HS-27A (cell line): ENCODE data around the gene LOC101059915.

ENCODE experiments used
- DNase-seq: peaks from one replicate; pipeline ENCODE4 v3.0.0-alpha.2; 2012; ENCODE audit warnings: low read depth, missing footprints

Gene LOC101059915

DNA sequence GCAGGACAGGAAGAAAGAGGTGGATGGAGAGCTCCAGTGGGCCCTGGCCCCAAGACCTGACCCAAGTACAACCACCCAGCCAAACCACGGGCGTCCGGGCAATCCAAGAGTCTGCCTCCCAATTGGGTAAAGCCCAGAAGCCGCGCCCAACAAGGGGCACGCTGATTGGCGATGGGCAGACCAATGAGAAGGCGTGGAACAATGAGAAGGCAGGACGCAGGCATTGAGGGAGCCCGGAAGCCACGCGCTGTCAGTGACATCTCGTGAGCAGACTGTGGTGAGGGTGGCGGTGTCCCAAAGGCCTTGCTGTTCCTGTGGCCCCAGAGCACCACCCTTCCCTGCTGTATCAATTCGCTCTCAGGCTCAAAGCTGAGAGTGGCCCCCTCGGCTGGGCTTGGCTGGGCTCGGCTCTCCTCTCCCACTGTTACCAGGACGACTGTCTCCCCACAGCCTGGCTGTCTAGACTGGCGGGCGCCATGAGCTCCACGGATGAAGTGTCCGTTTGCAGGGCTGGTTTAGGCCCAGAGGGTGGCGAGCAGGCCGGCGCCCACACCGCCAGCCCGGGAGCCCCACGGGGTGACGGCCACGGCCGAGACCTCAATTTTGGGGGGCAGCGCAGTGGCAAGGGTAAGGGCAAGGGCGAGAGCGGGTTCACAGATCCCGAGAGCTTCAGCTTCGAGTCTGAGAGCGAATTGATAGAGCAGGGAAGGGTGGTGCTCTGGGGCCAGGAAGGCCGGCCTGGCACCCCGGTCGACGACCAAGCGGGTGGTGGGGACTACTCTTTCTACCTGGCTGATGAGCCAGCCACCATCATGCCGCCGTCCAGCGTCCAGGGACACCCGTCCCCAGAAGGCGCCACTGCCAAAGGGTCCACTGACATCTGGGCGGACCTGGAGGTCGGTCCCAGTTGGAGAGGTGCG, at the start of gene LOC101059915:
Gene LOC101059915, plus strand, starts transcription at position 219 of the 920 bp plus-strand sequence.
- DNase-seq = no peak

DNA sequence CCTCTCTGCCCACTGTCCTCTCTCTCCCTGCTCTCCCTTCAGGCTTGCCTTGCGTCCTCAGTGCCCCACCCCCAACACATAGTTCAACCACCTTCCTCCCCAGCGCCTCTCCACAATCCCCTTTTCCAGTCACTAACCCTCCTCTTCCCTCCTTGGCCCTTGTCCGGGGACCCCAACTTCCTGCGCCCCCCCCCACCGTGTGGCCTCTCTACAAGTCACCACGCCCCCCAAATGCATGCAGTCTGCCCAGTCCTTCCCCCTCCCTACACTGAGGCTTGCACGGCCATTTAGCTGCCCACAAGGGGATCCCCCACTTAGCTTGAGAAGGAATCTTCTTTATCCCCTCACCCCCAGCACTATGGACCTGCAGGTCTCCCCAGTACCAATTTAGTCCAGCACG, 49.6 kb upstream of the LOC101059915 start:
- DNase-seq = no peak

DNA sequence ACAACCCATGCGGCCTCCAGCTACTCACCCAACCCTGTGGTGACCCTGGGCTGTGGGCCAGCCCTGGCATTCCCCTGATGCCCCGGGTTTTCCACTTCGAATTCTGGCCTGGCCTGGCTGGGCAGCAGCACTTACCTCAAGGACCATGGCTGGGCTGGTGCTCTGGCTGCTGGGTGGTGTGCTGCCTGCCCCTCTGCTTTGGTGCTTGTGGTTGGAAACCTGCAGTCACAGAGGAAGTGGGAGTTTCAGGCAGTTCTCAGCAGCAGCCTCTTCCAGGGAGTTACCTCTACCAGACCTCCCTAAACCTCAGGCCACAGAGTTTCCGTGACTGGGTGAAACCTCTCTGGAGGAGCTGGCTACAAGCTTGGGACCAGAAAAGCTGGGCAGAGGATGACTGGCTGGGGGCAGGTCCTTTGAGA, 49.0 kb upstream of the LOC101059915 start, which contains the start of gene CXCR3:
Gene CXCR3, minus strand, starts transcription at position 209 of the 419 bp plus-strand sequence. Its CDS starts 62 bp downstream, at position 147.
- no peak for DNase-seq

DNA sequence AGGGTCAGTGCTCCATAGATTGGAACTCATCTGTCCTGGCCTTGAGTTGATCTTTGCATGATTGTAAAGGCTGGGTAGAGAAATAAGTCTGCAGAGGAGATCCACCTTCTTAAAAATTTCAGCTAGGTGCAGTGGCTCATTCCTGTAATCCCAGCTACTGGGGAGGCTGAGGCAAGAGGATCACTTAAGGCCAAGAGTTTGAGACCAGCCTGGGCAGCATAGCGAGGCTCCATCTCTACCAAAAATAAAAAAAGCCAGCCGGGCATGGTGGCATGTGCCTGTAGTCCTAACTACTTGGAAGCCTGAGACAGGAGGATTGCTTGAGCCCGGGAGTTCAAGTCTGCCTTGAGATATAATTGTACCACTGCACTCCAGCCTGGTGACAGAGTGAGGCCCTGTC, 48.6 kb upstream of the LOC101059915 start:
- DNase-seq = no peak

DNA sequence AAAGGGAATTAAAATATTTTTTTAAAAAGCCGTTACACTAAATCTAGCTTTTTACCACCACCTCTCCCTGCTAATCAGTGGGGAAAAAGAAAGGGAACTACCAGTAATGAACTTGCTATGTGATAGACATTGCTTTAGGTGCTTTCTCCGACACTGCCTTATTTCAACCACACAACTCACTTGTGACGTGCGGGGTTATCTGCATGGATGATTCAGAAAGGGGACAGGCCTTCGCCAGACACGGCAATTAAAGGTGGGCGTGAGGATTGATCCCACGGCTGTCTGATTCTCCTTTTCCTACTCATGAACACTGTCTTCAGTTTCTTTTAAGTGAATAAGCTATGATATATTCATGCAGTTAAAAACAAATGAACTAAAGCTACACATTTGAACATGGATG, 48.2 kb upstream of the LOC101059915 start:
- DNase-seq = no peak

DNA sequence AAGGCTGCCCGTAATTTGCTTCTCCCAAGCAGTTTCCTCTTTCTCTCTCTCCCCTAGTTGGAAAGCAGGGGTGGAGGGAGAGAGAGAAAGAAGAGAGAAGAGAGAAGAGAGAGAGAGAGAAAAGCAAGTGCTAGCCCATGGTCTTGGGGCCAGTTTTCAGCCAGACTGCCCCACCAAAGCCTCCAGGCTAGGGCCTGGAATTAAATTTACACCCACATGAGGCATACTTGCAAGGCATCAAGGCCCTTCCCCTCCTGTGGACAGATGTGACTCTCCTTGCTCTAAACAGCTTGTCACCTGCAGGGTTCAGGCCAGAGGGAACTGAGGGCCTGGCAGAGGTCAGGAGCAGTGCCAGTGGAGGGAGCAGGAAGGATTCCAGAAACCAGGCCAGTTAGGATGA, 47.4 kb upstream of the LOC101059915 start:
- DNase-seq = no peak

DNA sequence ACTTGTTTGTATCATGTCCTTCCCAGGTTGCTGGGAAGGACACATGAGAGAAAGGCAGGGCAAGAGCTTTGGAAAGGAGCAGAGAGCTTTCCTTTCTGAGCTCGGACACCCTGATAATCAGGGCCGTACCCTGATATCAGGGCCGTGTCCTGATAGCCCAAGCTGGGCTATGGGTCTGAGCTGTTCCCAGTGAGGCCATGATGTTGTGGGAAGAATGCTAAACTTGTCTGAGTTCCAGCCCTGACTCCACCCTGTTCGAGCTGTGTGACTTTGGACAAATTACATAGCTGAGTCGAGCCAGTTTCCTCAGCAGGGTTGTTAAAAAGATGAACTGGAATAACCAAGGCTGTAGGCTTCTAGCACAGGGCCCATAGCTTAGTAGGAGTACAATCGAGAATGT, 45.7 kb upstream of the LOC101059915 start:
- DNase-seq = no peak

DNA sequence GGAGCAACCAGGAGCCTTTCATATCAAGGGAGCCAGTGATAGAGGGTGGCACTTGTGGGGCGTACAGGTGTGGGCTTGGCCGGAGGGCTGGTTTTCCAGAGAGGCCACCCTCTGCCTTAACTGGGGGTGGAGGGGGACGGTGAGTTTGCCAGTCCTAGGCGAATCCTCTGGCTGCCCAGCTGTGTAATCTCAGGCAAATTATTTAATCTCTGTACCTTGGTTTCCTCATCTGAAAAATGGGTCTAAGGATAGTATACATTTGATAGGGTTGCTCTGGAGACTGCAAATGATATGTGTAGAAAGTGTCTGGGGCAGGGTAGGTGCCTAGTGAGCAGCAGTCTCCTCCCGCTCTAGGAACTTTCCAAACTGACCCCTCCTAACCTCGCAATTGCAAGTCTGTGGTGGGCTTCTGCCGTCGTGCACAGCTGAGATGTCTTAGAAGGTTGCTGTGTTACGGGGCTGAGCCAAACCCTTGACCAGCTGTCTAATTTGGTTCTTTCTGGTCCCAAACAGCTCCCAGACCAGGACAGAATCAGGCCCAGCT, 45.2 kb upstream of the LOC101059915 start:
- no peak for DNase-seq

DNA sequence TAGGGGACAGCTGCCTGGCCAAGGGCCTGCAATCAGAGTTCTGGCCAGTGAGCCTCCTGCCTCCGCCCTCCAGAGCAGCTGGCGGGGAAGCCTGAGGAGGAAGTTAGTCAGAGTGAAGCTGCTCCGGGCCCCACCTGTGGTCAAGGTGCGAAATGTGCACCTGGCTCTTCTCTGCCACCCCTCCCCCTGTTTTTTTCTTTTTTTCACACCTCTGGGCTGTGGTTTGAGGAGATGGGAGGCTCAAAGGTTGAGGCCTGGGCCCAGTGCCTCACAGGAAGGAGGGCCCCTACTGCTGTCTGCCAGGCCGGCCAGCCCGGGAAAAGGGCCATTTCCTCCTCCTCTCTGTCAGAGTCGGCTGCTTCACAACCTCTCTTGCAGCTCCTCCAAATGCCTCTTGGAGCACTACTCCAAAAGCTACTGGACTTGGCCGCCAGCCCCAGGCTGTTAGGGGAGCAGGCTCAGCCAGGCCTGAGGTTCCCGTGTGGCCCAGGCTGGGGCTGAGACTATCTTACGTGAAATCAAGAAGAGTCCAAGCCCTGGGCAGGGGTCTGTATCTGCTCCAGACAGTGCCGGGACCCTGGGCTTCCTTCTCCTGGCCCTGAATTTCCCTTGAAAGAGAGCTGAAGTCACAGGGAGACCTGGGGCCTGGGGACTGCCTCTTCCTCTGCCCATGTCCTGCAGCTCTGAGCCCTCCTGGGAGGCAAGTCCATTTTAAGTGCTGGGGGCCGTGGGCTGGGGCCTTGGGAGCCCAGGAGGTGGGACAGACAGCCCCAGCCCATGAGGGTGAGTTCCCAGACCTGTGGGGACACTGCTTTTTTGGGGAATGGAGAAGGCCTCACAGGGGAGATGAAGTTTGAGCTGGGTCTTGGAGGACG, 44.5 kb upstream of the LOC101059915 start:
- no peak for DNase-seq

DNA sequence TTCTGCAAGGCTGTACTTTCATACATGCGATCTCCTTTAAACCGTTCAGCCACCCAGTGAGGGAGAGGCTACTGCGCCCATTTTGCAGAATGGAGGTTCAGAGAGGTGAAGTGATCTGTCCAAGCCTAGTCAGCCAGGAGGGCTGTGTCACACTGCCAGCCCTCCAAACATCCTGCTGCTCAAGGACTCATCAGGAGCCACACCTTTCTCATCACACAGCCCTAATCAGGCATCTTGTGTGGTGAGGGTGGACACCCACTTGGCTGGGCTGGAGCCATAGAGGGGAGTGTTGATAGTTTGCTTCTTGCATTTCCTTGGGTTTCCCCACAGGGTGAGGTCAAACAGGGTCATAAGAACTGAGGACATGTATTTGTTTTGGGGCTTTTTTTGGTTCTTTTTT, 43.6 kb upstream of the LOC101059915 start:
- no peak for DNase-seq

DNA sequence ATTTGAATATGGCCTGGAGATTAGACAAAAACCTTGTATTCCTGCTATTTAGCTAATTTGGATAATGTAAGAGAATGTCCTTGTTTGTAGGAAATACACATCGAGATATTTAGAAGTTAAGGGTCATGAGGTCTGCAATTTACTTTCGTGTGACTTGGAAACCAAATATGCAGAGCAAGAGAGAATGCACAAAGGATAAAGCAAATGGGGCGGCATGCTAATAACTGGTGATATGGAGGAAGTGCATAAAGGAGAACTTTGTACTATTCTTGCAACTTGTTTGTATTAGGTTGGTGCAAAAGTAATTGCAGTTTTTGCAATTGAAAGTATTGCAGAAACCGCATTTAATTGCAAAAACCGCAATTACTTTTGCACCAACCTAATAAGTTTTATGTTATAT, 41.9 kb upstream of the LOC101059915 start:
- DNase-seq = no peak

DNA sequence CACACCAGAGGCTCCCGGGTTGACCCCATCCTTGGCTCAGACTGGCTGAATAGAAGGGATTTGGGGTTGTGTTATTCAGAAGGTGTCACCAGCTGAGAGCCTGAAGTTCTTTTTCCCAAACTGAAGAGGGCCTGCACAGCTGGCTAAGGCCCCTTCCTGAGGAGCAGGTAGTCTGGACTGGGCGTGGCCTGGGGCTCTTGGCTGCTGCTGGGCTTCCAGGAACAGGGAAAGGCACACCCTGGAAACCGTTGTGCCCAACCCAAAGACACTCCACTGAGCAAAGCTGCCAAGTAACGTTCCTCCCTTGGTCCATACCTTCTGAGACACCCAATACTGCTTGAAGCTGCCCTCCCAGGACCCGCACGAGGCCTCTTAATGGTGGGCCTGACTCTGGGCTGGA, 40.8 kb upstream of the LOC101059915 start:
- DNase-seq = no peak

DNA sequence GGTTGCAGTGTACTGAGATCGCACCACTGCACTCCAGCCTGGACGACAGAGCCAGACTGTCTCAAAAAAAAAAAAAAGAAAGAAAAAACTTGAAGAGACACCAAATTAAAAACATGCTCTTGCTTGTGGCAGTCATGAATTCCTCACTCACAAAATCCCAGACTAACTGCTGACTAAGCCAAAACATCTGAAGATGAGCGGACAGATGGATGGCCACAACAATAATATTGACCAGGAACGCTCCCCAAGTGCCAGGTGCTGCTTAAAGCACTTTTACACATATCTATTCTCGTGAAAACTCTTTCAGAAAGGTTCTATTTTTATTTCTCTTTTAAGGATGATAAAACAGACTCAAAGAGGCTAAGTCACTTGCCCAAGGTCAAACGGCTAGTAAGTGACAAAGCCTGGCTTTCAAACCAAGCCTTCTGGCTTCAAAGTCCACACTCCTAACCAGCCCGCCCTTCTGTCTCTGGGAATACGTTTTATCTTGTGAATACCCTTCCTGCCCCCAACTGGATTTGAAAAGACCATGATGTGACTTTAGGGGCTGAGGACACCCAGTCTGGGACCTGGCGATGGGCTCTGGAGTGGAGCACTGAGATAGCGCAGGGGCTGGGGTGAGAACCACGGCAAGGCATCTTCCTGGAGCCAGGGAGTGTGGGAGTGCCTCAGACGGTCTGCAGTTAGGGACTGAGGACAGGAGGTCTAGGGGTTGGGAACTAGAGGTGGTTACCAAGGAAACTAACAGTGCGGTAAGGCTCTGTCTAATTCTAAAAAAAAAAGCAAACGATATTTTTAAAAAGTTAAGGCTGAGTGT, 39.5 kb upstream of the LOC101059915 start:
- no peak for DNase-seq

DNA sequence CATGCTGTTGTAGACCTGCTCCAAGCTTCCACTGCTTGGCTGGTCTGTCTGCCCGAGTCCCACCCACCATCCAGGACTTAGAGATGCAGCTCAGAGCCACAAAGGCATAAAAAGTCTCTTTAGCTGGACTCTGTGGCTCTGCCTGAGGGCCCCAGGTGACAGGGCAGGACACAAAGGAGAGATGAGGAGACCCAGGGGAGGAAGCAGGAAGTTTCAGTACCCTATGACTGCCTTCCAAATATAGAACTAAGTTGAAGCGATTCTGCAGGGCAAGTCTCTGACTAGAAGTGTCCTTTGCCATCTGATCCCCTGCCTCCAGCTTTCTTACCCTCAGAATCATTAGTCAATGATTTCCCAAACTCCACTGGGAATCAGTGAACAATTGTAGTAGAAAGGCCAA, 37.9 kb upstream of the LOC101059915 start:
- DNase-seq = no peak

DNA sequence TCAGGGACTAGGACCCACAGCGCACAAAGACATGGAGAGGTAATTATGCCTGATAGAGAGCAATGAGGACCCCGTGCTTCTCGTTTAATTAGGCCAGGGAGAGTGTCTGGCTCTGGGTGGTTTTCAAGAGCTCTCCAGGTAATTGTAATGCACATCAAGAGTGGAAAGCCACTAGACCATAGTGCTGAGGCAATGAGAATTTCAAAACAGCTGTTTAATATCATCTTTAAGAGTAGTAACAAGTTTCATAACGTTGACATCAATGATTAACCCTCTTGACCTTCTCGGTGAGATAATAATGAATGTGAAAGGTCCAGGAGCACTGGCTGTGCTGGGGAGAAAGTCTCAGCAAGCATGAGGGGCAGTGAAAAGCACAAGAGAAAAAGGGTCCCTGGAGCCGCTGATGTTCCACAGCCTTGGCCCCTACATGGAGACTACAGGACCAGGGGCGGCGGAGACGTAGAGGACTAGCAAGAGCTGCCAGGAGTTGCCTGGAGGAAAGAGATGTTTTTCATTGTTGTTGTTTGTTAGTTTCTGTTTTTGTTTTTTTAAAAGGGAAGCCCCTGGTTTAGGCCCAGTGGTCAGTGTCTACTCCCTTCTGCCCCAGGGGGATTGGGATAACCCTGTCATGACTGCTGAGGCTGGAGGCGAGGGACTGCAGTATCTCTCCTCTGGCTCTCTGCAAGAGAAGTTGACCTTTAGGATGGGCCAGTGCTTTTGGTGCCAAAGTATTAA, 34.3 kb upstream of the LOC101059915 start:
- DNase-seq = no peak

DNA sequence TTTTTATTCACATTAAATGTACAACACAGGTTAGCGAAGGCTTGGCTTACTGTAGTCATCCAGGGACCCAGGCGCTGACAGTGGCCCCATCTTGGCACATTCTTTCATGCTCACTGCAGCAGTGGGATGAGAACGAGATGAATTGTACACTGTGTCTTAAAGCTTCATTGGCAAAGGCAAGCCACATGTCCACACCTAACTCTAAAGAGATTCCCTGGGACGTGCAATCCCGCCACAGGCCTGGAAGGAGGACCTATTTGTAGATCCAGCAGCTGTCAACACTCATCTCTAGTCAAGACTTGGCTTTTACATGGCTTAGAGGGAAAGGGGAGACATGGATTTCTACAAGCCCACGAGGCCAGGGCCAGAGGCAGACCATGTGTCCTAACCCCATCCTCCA, 33.0 kb upstream of the LOC101059915 start:
- DNase-seq = no peak

DNA sequence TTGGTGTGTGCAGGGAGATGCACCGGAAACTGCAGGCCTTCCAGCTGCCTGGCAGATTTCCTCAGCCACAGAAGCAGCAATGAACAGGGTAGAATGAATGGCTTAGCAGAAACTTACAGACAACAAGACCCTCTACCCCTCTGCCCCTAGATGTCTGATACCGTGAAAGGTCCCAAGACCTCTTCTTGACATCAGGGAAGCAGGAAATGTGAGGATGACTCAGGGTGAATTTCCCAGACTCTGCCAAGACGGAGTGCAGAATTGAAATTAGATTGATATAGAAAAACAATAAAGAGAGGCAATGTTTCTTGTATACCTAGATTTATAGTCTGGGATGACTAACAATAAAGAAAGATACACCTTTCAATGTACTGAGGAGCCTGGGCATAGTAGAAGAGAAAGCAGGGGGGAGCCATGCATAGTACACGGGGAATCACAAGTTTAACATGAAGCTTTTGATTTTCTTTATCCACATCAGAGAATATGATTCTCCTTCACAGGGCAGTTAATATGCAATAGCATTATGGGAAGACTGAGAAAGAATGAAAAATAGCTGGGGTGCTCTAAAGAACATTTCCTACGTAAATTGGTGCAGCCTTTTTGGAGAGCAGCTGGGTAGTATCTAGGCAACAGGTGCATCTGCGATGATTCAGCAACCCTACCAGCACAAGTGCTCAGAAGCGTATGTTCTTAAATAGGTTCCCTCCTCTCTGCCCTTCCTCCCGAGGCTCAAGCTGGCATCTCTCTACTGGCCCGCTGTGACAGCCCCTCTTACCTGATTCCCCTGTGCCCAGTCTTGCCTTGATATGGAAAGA, 30.7 kb upstream of the LOC101059915 start:
- DNase-seq = no peak

DNA sequence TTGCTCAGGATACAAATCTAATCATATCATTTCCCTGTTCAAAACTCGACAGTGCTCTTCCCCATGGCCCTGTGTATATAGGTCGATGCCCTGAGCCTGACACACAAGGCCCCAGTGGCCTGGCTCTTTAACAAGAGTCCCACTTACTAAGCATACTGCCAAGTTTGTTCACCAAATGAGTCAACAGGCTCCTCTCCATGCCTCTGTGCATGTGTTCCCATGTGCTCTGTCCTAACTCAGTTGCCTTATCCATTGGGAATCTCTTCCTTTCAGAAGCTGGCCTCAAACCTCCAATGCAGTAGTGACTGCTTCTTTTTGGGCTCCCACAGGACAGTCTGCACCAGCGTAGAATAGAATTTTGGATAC, 30.1 kb upstream of the LOC101059915 start:
- no peak for DNase-seq

DNA sequence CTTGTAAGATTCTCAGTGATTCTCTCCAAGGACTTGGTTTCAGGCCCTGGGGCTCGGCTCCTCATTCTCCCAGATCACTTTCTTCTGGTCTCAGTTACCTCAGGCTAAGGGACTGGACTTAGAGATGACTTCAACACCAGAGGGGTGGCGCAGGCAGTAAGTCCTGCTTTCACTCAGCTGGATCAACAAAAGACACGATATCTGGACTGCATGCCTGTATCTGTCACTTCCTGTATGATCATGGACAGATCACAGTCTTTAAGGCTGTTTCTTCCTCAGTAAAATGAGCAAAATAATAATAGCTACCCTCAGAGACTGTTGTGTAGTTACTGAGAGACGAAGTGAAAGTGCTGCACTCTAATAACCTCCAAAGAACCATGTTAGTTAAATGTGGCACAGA, 29.5 kb upstream of the LOC101059915 start:
- no peak for DNase-seq

DNA sequence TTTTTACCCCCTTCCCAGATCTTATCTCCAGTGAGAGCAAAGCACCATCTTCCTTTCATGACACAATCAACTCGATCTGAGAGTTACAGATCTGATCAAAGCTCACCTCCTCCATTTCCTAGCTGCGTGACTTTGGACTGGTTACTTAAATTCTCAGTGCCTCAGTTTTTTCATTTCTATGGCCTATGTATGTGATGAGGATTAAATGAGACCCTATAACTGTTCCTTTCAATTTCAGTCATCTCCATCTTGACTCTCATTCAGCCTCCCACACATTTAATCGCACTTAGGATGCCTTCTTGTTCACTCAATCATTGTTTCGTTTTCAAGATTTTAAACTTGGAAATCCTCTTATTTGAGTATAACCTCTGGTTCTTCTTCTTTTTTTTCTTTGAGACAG, 28.9 kb upstream of the LOC101059915 start:
- no peak for DNase-seq
